Muscle of arm (tissue), 12 donors: Measurements from ENCODE around the gene GFAP. TPM values are rescaled to one million over a fixed set of nuclear protein-coding genes. Genes with fewer than 3 reads are reported as not detected.

Experiments
- DNase-seq: peaks from one replicate; pipeline ENCODE4 v3.0.0-alpha.2; 2013
- polyA plus RNA-seq, 12 donors: library from polyadenylated mRNA; unstranded; fragments of 120-200 nt; gene quantifications; one replicate each; pipeline ENCODE4 v1.2.1, GENCODE V29; 2013; ENCODE audit not compliant: insufficient read length in 12 of 12

The GFAP gene
- polyA plus RNA-seq, 12 donors = 0.23 to 2.5 (median 0.68) TPM; not detected in 3

- DNase-seq = no peak
Observed at GRCh38 chr17:44915862-44916780, 821 bp upstream of the GFAP start.

- no peak for DNase-seq
Observed at GRCh38 chr17:44914698-44915271, 515 bp downstream of the GFAP start.

- DNase-seq = no peak
Observed at GRCh38 chr17:44914148-44914547, 1.2 kb downstream of the GFAP start.

- no peak for DNase-seq
Observed at GRCh38 chr17:44913676-44914075, 1.6 kb downstream of the GFAP start.

- no peak for DNase-seq
Observed at GRCh38 chr17:44912763-44913544, 2.3 kb downstream of the GFAP start.

- DNase-seq = no peak
Observed at GRCh38 chr17:44911133-44912001, 3.9 kb downstream of the GFAP start.

GRCh38 chr17:44910231-44911106 is 4.8 kb downstream of the GFAP start:
- no peak for DNase-seq

- no peak for DNase-seq
Observed at GRCh38 chr17:44909681-44910144, 5.6 kb downstream of the GFAP start.

- no peak for DNase-seq
Observed at GRCh38 chr17:44908761-44909326, 6.5 kb downstream of the GFAP start.

- no peak for DNase-seq
Observed at GRCh38 chr17:44907729-44908470, 7.4 kb downstream of the GFAP start.

GRCh38 chr17:44906763-44907728 is 8.3 kb downstream of the GFAP start:
- DNase-seq = no peak

- no peak for DNase-seq
Observed at GRCh38 chr17:44906010-44906646, 9.2 kb downstream of the GFAP start.

GRCh38 chr17:44905006-44906000 is 10.0 kb downstream of the GFAP start:
- DNase-seq = no peak

GRCh38 chr17:44904001-44904984 is 11.0 kb downstream of the GFAP start:
- no peak for DNase-seq
